Activated CD4-positive, alpha-beta memory T cell treated with anti-CD3 and anti-CD28 coated beads for 36 hours (primary cell): ENCODE data around the gene CD72. TPM values are rescaled to one million over a fixed set of nuclear protein-coding genes. Genes with fewer than 3 reads are reported as not detected.
"Not testable (repeated sequence)": the region's sequence is repeated elsewhere in the genome, so short reads cannot be mapped to it uniquely, and the experiment has no call there.

ENCODE experiments used
- CTCF ChIA-PET: fragments of 350-600 bp; sonication (Branson Sonifier 250); formaldehyde crosslinking; loops from one replicate; lab custom pipeline; 2021; ENCODE audit warnings: antibody characterized with exemption, inconsistent platforms; lab: Charles Lee
- POLR2A ChIA-PET: fragments of 350-600 bp; sonication (Branson Sonifier 250); formaldehyde crosslinking; loops from one replicate; lab custom pipeline; 2021; ENCODE audit warnings: antibody characterized with exemption; lab: Charles Lee
- DNase-seq: peaks from one replicate; pipeline ENCODE4 v3.0.0-alpha.2; 2020
- H3K27ac Mint-ChIP-seq: one replicate; pipeline ENCODE4 v1.8.0; 2021; ENCODE audit warnings: mixed read lengths
- H3K27me3 Mint-ChIP-seq: one replicate; pipeline ENCODE4 v1.8.0; 2021; ENCODE audit warnings: mixed read lengths
- H3K36me3 Mint-ChIP-seq: one replicate; pipeline ENCODE4 v1.8.0; 2021; ENCODE audit warnings: mixed read lengths
- H3K4me1 Mint-ChIP-seq: one replicate; pipeline ENCODE4 v1.8.0; 2021; ENCODE audit warnings: low read depth, mixed read lengths
- H3K4me3 Mint-ChIP-seq: one replicate; pipeline ENCODE4 v1.8.0; 2021; ENCODE audit warnings: mild to moderate bottlenecking, mixed read lengths
- H3K9me3 Mint-ChIP-seq: one replicate; pipeline ENCODE4 v1.8.0; 2021; ENCODE audit warnings: mixed read lengths
- intact Hi-C: fragments of 100-400 bp; cut with micrococcal nuclease; formaldehyde crosslinking; loops from one replicate; pipeline ENCODE4 v1.15.1; 2023
- total RNA-seq, 2 experiments: library from RNA; stranded (reverse); gene quantifications; one replicate each; pipeline ENCODE4 v1.2.3, GENCODE V29; 2021

CD72 gene
- total RNA-seq, 2 experiments from 2014 or later = 9.4 to 9.8 TPM

- POLR2A ChIA-PET, H3K36me3 Mint-ChIP-seq, H3K9me3 Mint-ChIP-seq, H3K4me3 Mint-ChIP-seq, H3K27me3 Mint-ChIP-seq, H3K27ac Mint-ChIP-seq, DNase-seq: not testable (repeated sequence)
- intact Hi-C loops = loop anchor here (1.0 kb wide), 1 partner anchor 9 kb away; no protein-coding TSS in a partner anchor
- CTCF ChIA-PET = interaction anchor here (0.5 to 3.4 kb wide), 2 partner anchors 26 to 553 kb away, joined by 4 to 18 read pairs; no protein-coding TSS in a partner anchor
- H3K4me1 Mint-ChIP-seq = peaks cover 52% of the 10 kb centered on the region
These were observed 19.3 kb upstream of the CD72 start for GRCh38 chr9:35637427-35637955.

DNA sequence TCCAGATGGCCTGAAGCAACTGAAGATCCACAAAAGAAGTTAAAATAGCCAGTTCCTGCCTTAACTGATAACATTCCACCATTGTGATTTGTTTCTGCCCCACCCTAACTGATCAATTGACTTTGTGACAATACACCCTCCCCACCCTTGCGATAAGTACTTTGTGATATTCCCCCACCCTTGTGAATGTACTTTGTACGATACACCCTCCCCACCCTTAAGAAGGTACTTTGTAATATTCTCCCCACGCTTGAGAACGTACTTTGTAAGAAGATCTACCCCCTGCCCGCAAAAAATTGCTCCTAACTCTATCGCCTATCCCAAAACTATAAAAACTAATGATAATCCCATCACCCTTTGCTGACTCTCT, 18.6 kb upstream of the CD72 start:
- H3K9me3 Mint-ChIP-seq, H3K36me3 Mint-ChIP-seq, H3K27ac Mint-ChIP-seq, H3K27me3 Mint-ChIP-seq, H3K4me3 Mint-ChIP-seq, DNase-seq, POLR2A ChIA-PET: not testable (repeated sequence)
- peaks cover 52% of the 10 kb centered on the region for H3K4me1 Mint-ChIP-seq
- CTCF ChIA-PET = interaction anchor here (1.6 kb wide), 1 partner anchor 10 kb away, joined by 3 read pairs; no protein-coding TSS in a partner anchor
- intact Hi-C loops = loop anchor here (1.0 kb wide), 1 partner anchor 9 kb away; no protein-coding TSS in a partner anchor

- H3K27ac Mint-ChIP-seq = peak overlapping the region; percentile 23
- ChIA-PET CTCF (interaction anchor here (0.5 to 1.6 kb wide), 3 partner anchors 10 to 149 kb away, joined by 3 to 6 read pairs (median 3); no protein-coding TSS in a partner anchor), POLR2A (no interaction called here)
- intact Hi-C loops = no loop called here
- no peak for DNase-seq
- H3K36me3 Mint-ChIP-seq = peaks cover 9% of the 10 kb centered on the region
- no peaks in the 10 kb centered on the region for H3K27me3 Mint-ChIP-seq
- H3K4me1 Mint-ChIP-seq = peaks cover 52% of the 10 kb centered on the region
- H3K9me3 Mint-ChIP-seq = no peaks in the 10 kb centered on the region
- no peak overlapping the region for H3K4me3 Mint-ChIP-seq
These were observed 18.1 kb upstream of the CD72 start for GRCh38 chr9:35636135-35636876.

- intact Hi-C loops = no loop called here
- no peak for DNase-seq
- Mint-ChIP-seq H3K9me3 (no peaks in the 10 kb centered on the region), H3K4me3 (no peak overlapping the region), H3K36me3 (peaks cover 5% of the 10 kb centered on the region), H3K27me3 (no peaks in the 10 kb centered on the region), H3K4me1 (peaks cover 49% of the 10 kb centered on the region), H3K27ac (no peak overlapping the region)
- POLR2A ChIA-PET = no interaction called here
- CTCF ChIA-PET = interaction anchor here (0.5 to 1.6 kb wide), 5 partner anchors 11 to 149 kb away, joined by 3 to 6 read pairs (median 3); no protein-coding TSS in a partner anchor
These were observed 17.5 kb upstream of the CD72 start for GRCh38 chr9:35635730-35636129.

GRCh38 chr9:35629597-35629996, 11.4 kb upstream of the CD72 start:
- DNase-seq = peak; percentile 15
- peaks cover 4% of the 10 kb centered on the region for H3K4me1 Mint-ChIP-seq

GRCh38 chr9:35628389-35628991, 10.3 kb upstream of the CD72 start:
- Mint-ChIP-seq H3K27me3 (no peaks in the 10 kb centered on the region), H3K36me3 (no peaks in the 10 kb centered on the region), H3K4me1 (peaks cover 3% of the 10 kb centered on the region), H3K9me3 (no peaks in the 10 kb centered on the region), H3K27ac (no peak overlapping the region), H3K4me3 (no peak overlapping the region)
- CTCF ChIA-PET = interaction anchor here (1.3 to 2.8 kb wide), 3 partner anchors 17 to 25 kb away, joined by 3 to 24 read pairs (median 6); no protein-coding TSS in a partner anchor
- peak; percentile 4 for DNase-seq
- POLR2A ChIA-PET = interaction anchor here (0.6 to 1.4 kb wide), 4 partner anchors 17 to 73 kb away, joined by 3 to 4 read pairs (median 4); partner anchors contain the start of gene RMRP
- intact Hi-C loops = no loop called here

More at GRCh38 chr9:35629597-35629996, 11.4 kb upstream of the CD72 start:
- Mint-ChIP-seq H3K36me3 (no peaks in the 10 kb centered on the region), H3K4me3 (no peak overlapping the region), H3K9me3 (no peaks in the 10 kb centered on the region), H3K27me3 (no peaks in the 10 kb centered on the region), H3K27ac (no peak overlapping the region)
- ChIA-PET POLR2A (interaction anchor here (0.7 kb wide), 1 partner anchor 30 kb away, joined by 3 read pairs; no protein-coding TSS in a partner anchor), CTCF (interaction anchor here (0.6 to 2.8 kb wide), 4 partner anchors 10 to 26 kb away, joined by 3 to 24 read pairs (median 4); no protein-coding TSS in a partner anchor)
- intact Hi-C loops = no loop called here

DNA sequence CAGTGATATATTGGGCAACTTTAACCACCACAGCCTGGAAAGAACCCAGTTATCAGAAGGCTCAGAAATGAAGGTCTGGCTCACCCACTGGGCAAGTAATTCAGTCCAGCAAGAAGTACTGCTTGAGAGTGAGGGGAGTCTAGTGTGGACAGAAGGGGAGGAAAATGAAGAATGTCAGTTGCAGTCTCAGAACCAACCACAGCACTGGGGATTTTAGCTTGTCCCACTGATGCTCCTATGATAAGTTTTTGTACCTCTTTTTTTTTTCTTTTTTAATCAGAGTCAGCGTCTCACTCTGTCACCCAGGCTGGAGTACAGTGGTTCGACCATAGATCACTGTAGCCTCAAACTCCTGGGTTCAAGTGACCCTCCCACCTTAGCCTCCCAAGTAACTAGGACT, 9.4 kb upstream of the CD72 start:
- Mint-ChIP-seq H3K27me3 (no peaks in the 10 kb centered on the region), H3K4me1 (peaks cover 3% of the 10 kb centered on the region), H3K36me3 (no peaks in the 10 kb centered on the region), H3K27ac (no peak overlapping the region), H3K4me3 (no peak overlapping the region), H3K9me3 (no peaks in the 10 kb centered on the region)
- DNase-seq = no peak
- intact Hi-C loops = no loop called here
- ChIA-PET CTCF (interaction anchor here (2.8 kb wide), 1 partner anchor 16 kb away, joined by 24 read pairs; no protein-coding TSS in a partner anchor), POLR2A (interaction anchor here (1.4 kb wide), 1 partner anchor 30 kb away, joined by 3 read pairs; the partner anchor contains the start of gene RMRP)

DNA sequence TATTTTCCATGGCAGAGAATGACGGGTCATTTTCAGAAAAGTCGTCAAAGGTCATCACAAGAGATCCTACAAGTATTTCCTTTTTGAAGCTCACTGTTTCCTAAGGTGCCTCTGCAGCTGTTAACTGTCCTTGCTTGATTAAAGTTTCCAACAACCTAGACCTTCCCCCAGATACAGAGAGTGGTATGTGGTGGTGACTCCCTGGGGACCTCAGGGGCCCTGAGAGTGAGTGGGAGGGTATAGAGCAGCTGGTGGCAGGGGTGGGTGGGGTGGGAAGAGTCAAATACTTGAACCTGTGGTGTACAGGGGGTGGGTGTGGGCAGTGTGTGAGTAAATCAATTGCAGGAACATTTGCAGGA, 1.6 kb upstream of the CD72 start:
- DNase-seq = no peak
- Mint-ChIP-seq H3K27me3 (no peaks in the 10 kb centered on the region), H3K4me3 (no peak overlapping the region), H3K27ac (peak overlapping the region; percentile 87), H3K36me3 (no peaks in the 10 kb centered on the region), H3K9me3 (no peaks in the 10 kb centered on the region), H3K4me1 (peaks cover 37% of the 10 kb centered on the region)
- intact Hi-C loops = loop anchor here (1.0 kb wide), 2 partner anchors 15 to 38 kb away; no protein-coding TSS in a partner anchor
- ChIA-PET POLR2A (interaction anchor here (0.7 to 2.5 kb wide), 8 partner anchors 9 to 548 kb away, joined by 3 to 16 read pairs (median 6); partner anchors contain the start of genes CCDC107, RMRP and VCP), CTCF (interaction anchor here (0.6 to 2.7 kb wide), 11 partner anchors 9 to 658 kb away, joined by 3 to 23 read pairs (median 7); partner anchors contain the start of genes CCDC107 and RMRP)

DNA sequence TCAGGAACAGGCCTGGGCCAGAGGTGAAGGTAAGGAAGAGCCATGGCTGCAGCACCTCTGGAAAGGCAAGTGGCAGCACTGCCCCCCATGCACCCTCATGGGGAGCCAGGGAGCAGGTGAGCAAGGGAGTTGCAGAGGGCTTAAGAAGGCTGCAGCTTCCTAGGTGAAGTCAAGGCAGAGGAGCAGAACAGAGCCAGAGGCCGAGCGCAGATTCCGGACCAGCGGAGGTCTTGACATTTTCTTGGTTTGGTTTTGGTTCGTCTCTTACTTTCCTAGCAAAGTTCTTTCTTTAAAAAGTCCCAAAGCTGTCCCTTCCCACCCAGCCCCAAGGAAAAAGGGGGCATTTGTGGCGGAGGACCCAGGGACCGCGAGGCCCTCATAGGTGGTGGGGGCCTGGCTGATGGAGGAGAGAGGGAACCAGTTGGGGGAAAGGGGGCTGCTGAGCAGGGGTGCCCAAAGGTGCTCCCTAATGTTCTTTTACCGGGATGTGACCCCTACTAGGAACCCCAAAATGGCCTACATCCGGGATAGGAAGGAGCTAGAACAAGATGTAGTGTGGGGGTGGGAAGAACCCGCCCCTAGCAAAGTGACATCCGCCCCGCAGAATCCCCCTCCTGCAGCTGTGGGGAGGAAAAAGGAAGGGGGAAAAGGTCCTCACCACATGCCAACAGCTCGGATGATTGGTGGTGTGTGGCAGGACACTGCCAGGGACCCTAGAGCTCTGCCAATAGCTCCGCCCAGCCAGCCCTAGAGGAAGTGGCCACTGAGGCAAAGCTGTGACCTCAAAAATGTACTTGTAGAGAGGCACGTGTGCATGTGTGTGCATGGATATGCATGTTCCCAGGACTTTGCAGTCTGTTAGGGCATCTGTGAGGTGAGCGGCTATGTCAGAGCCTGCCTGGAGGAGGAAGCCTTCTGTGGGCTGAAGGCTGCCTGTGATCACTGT, 914 bp upstream of the CD72 start:
- intact Hi-C loops = loop anchor here (1.0 kb wide), 2 partner anchors 15 to 38 kb away; no protein-coding TSS in a partner anchor
- POLR2A ChIA-PET = interaction anchor here (0.7 to 2.5 kb wide), 7 partner anchors 13 to 547 kb away, joined by 3 to 16 read pairs (median 6); partner anchors contain the start of genes CCDC107, RMRP and VCP
- peaks cover 37% of the 10 kb centered on the region for H3K4me1 Mint-ChIP-seq
- H3K36me3 Mint-ChIP-seq = no peaks in the 10 kb centered on the region
- no peaks in the 10 kb centered on the region for H3K9me3 Mint-ChIP-seq
- peak overlapping the region; percentile 87 for H3K27ac Mint-ChIP-seq
- H3K27me3 Mint-ChIP-seq = no peaks in the 10 kb centered on the region
- H3K4me3 Mint-ChIP-seq = peak overlapping the region; percentile 2
- CTCF ChIA-PET = interaction anchor here (0.6 to 2.7 kb wide), 12 partner anchors 8 to 657 kb away, joined by 3 to 23 read pairs (median 6); partner anchors contain the start of genes CCDC107 and RMRP
- peak; percentile 69 for DNase-seq

- no peak for DNase-seq
- peaks cover 37% of the 10 kb centered on the region for H3K4me1 Mint-ChIP-seq
- no peaks in the 10 kb centered on the region for H3K27me3 Mint-ChIP-seq
- H3K9me3 Mint-ChIP-seq = no peaks in the 10 kb centered on the region
- intact Hi-C loops = loop anchor here (1.0 kb wide), 1 partner anchor 29 kb away; no protein-coding TSS in a partner anchor
- ChIA-PET CTCF (interaction anchor here (0.6 to 3.3 kb wide), 14 partner anchors 10 to 118 kb away, joined by 3 to 24 read pairs (median 4); partner anchors contain the start of genes CREB3 and TLN1), POLR2A (interaction anchor here (1.3 to 2.1 kb wide), 2 partner anchors 13 to 32 kb away, joined by 5 to 7 read pairs; partner anchors contain the start of gene TESK1)
- H3K4me3 Mint-ChIP-seq = peak overlapping the region; percentile 77
- H3K27ac Mint-ChIP-seq = peak overlapping the region; percentile 79
- H3K36me3 Mint-ChIP-seq = no peaks in the 10 kb centered on the region
These were observed 665 bp downstream of the CD72 start for GRCh38 chr9:35617548-35617947.
